ENCODE measurements around the gene RGS10. TPM values are rescaled to one million over a fixed set of nuclear protein-coding genes. Genes with fewer than 3 reads are reported as not detected.
"Not testable (repeated sequence)": the region's sequence is repeated elsewhere in the genome, so short reads cannot be mapped to it uniquely, and the experiment has no call there.

Gene RGS10
- polyA plus RNA-seq (ENCODE audit: insufficient read length): 26.9 TPM
- long read RNA-seq, donor 1, transcript RGS10-202 (5 exons, 804 nt): major isoform, 10 of 16 reads
- long read RNA-seq, donor 1, transcript RGS10-201 (4 exons, 738 nt): minor isoform, 6 of 16 reads
- long read RNA-seq, donor 1, partial matches to known transcripts: 0 of 16 reads
- long read RNA-seq, donor 1, other reads (novel, unspliced or antisense): 0 of 16 reads
- long read RNA-seq, donor 2, transcript RGS10-202 (5 exons, 804 nt): major isoform, 17 of 24 reads
- long read RNA-seq, donor 2, partial matches to known transcripts: 0 of 24 reads
- long read RNA-seq, donor 2, other reads (novel, unspliced or antisense): 0 of 24 reads
- long read RNA-seq, donor 3, transcript RGS10-202 (5 exons, 804 nt): major isoform, 10 of 10 reads
- long read RNA-seq, donor 3, partial matches to known transcripts: 0 of 10 reads
- long read RNA-seq, donor 3, other reads (novel, unspliced or antisense): 0 of 10 reads
- long read RNA-seq, donor 4, partial matches to known transcripts: 0 of 5 reads
- long read RNA-seq, donor 4, other reads (novel, unspliced or antisense): 0 of 5 reads
- long read RNA-seq, donor 5, transcript RGS10-202 (5 exons, 804 nt): major isoform, 33 of 35 reads
- long read RNA-seq, donor 5, partial matches to known transcripts: 0 of 35 reads
- long read RNA-seq, donor 5, other reads (novel, unspliced or antisense): 0 of 35 reads
- long read RNA-seq, donor 6, transcript RGS10-202 (5 exons, 804 nt): major isoform, 25 of 29 reads
- long read RNA-seq, donor 6, partial matches to known transcripts: 0 of 29 reads
- long read RNA-seq, donor 6, other reads (novel, unspliced or antisense): 0 of 29 reads
- long read RNA-seq, donor 7, transcript RGS10-202 (5 exons, 804 nt): major isoform, 34 of 36 reads
- long read RNA-seq, donor 7, partial matches to known transcripts: 0 of 36 reads
- long read RNA-seq, donor 7, other reads (novel, unspliced or antisense): 0 of 36 reads
- long read RNA-seq, donor 8, transcript RGS10-202 (5 exons, 804 nt): major isoform, 6 of 8 reads
- long read RNA-seq, donor 8, partial matches to known transcripts: 0 of 8 reads
- long read RNA-seq, donor 8, other reads (novel, unspliced or antisense): 0 of 8 reads

GRCh38 chr10:119542357-119542987 is at the start of gene RGS10:
TSS of gene RGS10 (minus strand) at chr10:119542719. CDS start at chr10:119542638, 81 bp downstream.
- DNase-seq: peak; percentile 52

- DNase-seq: no peak
Observed at GRCh38 chr10:119588071-119588470, 45.6 kb upstream of the RGS10 start.

- DNase-seq: no peak
Observed at GRCh38 chr10:119578355-119578754, 35.8 kb upstream of the RGS10 start.

- no peak for DNase-seq
Observed at GRCh38 chr10:119575991-119576390, 33.5 kb upstream of the RGS10 start.

- DNase-seq: no peak
Observed at GRCh38 chr10:119575506-119575905, 33.0 kb upstream of the RGS10 start.

- no peak for DNase-seq
Observed at GRCh38 chr10:119567978-119568377, 25.5 kb upstream of the RGS10 start.

GRCh38 chr10:119562097-119562496 is 19.6 kb upstream of the RGS10 start:
- DNase-seq: no peak

GRCh38 chr10:119559511-119559910 is 17.0 kb upstream of the RGS10 start:
- DNase-seq: not testable (repeated sequence)

GRCh38 chr10:119556081-119556480 is 13.6 kb upstream of the RGS10 start:
- DNase-seq: not testable (repeated sequence)

- DNase-seq: no peak
Observed at GRCh38 chr10:119555178-119555784, 12.8 kb upstream of the RGS10 start.

GRCh38 chr10:119550827-119551226 is 8.3 kb upstream of the RGS10 start:
- DNase-seq: no peak

- DNase-seq: no peak
Observed at GRCh38 chr10:119549247-119549999, 6.9 kb upstream of the RGS10 start.

- DNase-seq: peak; percentile 32
Observed at GRCh38 chr10:119546009-119546408, 3.5 kb upstream of the RGS10 start.

GRCh38 chr10:119545310-119545709 is 2.8 kb upstream of the RGS10 start:
- no peak for DNase-seq

GRCh38 chr10:119543814-119544642 is 1.5 kb upstream of the RGS10 start:
- peak; percentile 46 for DNase-seq

GRCh38 chr10:119542988-119543813 is 682 bp upstream of the RGS10 start:
- DNase-seq: peak; percentile 42

GRCh38 chr10:119541459-119542356 is 811 bp downstream of the RGS10 start:
- no peak for DNase-seq

- no peak for DNase-seq
Observed at GRCh38 chr10:119541046-119541445, 1.5 kb downstream of the RGS10 start.
